Esophagus squamous epithelium (tissue), 4 donors: ENCODE measurements around the gene CACNA1B.

ENCODE experiments used
- POLR2A ChIP-seq, 4 donors: fragments of 450-650 bp; IDR thresholded peaks; one replicate each; pipeline ENCODE4 v1.6.1; 2017; ENCODE audit warnings: antibody characterized with exemption in 4 of 4, mild to moderate bottlenecking in 4 of 4, moderate library complexity in 3 of 4
- TF ChIP-seq, protein P1 (sequence below), 6 experiments: fragments of 450-650 bp in 4 of 6; fragments of 200-600 bp in 2 of 6; sonication (generic) in 2 of 6; IDR thresholded peaks; one replicate each; pipeline ENCODE4 v1.5.1; 2016 to 2019; ENCODE audit warnings: antibody characterized with exemption in 6 of 6, mild to moderate bottlenecking in 4 of 6, moderate library complexity in 4 of 6

DNA sequence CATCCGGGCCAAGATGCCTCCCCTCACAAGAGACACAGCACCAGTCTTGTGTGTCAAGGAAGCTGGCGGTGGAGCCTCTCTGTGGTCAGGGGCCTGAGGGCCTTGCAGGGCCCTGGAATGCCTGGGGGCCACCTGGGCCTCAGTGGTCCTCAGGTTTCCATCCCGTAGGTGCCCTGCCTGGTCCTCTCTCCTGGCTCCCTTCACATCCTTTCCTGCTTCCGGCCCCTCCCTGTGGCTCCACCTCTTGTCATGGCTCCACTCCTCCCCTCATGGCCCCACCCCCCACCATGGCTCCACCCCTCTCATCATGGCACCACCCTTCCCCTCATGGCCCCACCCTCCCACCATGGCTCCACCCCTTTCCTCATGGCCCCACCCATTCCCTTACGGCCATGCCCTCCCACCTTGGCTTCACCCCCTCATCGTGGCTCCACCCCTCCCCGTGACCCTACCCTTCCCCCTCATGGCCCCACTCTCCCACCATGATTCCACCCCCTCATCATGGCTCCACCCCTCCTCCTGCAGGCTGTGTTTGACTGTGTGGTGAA, 175.8 kb downstream of the CACNA1B start:
- TF ChIP-seq, protein P1, sequence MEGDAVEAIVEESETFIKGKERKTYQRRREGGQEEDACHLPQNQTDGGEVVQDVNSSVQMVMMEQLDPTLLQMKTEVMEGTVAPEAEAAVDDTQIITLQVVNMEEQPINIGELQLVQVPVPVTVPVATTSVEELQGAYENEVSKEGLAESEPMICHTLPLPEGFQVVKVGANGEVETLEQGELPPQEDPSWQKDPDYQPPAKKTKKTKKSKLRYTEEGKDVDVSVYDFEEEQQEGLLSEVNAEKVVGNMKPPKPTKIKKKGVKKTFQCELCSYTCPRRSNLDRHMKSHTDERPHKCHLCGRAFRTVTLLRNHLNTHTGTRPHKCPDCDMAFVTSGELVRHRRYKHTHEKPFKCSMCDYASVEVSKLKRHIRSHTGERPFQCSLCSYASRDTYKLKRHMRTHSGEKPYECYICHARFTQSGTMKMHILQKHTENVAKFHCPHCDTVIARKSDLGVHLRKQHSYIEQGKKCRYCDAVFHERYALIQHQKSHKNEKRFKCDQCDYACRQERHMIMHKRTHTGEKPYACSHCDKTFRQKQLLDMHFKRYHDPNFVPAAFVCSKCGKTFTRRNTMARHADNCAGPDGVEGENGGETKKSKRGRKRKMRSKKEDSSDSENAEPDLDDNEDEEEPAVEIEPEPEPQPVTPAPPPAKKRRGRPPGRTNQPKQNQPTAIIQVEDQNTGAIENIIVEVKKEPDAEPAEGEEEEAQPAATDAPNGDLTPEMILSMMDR (IDR thresholded peaks at IDR 0.05), result no peak
- TF ChIP-seq POLR2A (IDR thresholded peaks at IDR 0.05), result no peak
